ENCODE results near the gene HOXB1.
"Not testable (repeated sequence)": the region's sequence is repeated elsewhere in the genome, so short reads cannot be mapped to it uniquely, and the experiment has no call there.

HOXB1 gene

DNA sequence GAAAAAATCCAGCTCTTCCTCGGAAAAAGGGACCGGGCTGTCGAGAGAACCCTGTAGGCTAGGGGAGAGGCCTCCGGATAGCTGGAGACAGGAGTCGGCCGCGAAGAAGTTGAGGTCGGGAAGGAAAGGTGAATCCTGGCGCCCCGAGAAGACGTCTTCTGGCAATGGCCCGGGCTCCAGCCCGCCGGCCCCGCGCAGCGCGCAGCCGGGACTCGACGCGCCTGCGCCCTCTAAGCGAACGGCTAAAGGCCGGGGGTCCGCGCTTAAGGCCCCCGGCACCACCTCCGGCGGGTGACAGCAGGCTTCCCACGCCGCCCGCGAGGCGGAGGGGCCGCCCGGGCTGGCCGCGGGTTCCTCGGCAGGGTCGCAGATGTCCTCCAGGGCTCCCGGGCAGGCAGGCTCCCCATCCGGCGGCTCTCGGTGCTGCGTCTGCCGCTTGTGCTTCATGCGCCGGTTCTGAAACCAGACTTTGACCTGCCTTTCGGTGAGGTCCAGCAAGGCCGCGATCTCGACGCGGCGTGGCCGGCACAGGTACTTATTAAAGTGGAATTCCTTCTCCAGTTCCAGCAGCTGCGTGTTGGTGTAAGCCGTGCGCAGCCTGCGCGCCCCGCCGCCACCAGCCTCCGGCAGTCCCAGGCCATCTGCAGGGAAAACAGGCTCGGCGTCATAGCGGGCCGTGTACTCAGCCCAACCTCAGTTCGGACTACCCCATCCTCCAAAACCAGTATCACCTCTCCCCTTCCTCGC is 12.5 kb upstream of the HOXB1 start:
- no peak for DNase-seq (ENCODE audit: low read depth, low spot score)

GRCh38 chr17:48542698-48543106 is 11.9 kb upstream of the HOXB1 start:
- DNase-seq (ENCODE audit: low read depth, low spot score): no peak

DNA sequence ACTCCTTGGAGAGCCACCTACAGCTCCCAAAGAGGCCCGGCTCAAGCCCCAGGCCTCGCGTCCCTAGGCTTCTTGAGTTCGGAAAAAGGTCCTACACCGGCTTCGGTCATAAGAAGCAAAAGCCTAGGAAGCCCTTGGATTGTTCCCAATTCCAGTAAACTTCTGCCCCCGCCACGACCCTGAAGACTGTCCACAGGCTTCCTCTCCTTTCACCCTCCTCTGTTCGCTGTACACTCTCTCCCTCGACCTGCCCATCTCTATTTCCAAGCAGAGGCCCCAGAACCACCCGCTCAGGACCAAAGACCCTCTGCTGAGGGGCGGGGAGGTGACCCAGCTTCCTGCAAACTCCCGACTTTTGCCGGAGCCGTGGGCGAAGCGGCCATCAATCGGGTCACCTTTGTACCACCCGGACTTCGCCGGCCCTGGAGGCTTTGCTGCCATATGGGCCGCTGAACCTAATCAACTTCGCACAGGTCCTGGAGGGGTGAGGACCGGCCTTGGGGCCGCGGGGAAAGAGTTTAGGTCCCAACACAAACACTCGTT is 11.4 kb upstream of the HOXB1 start:
- no peak for DNase-seq (ENCODE audit: low read depth, low spot score)

DNA sequence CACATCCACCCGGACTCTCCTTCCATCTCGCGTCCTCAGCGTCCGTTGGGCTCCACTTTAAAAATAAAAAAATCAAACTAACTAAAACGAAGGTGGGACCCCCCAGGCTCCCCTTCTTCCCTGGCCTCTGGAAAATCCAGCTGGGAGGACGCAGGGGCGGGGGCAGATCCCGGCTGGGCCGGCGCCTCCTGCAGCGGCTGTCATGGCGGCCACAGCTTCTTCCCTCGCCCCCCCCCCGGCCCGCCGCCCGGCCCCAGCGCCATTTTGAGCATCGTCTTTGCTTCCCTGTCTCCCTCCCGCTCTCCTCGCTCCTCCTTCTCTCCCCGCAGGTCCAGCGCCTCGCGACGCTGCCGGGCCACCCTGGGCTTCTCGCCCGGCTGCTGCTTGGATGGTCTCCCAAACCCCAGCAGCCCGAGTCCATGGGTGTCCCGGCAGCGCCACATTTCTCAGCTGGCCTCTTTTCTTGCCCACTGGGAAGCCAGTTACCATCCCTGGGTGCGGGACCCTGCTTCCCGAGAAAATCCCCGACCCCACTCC is 10.8 kb upstream of the HOXB1 start:
- no peak for DNase-seq (ENCODE audit: low read depth, low spot score)

GRCh38 chr17:48541036-48541576 is 10.3 kb upstream of the HOXB1 start:
- DNase-seq (ENCODE audit: low read depth, low spot score): no peak

- DNase-seq (ENCODE audit: low read depth, low spot score): no peak
These were observed 9.4 kb upstream of the HOXB1 start for GRCh38 chr17:48540213-48540612.

DNA sequence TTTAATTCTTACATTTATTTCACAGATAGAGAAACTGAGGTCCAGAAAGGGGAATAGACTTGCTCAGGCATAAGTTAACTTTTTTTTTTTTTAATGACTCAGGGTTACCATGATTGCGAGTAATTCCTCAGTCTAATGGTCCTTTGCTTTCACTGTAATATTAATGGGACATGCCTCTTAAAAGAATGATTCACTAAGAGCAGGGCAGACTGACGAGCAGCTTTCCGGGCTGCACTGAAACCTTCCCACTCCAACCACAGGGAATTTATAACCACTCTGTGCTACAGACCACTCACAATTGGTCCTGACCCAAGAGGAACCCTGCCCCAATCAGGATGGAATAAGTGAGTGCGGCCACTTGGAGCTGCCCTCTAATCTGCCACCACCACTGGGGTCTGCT is 8.4 kb upstream of the HOXB1 start:
- DNase-seq (ENCODE audit: low read depth, low spot score): no peak

DNA sequence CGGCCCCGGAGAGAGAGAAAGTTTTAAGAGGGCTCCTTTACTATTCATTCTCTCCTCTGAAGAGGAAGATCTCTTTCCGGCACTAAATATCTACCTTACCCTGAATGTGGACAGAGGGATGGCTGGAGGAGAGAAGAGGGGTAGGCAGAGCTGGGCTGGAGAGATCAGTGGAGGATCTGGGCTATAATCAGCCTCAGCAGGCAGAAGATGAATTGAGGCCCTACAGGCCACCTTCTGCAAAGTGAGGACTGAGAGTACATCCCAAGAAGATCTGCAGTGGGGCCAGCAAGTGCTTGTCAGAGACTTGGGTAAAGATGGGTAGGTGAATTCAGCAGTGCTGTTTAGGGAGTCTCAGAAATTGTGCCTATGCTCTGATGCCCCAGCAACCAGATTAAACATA is 6.5 kb upstream of the HOXB1 start:
- no peak for DNase-seq (ENCODE audit: low read depth, low spot score)

- DNase-seq (ENCODE audit: low read depth, low spot score): not testable (repeated sequence)
These were observed 5.2 kb upstream of the HOXB1 start for GRCh38 chr17:48535793-48536559.

DNA sequence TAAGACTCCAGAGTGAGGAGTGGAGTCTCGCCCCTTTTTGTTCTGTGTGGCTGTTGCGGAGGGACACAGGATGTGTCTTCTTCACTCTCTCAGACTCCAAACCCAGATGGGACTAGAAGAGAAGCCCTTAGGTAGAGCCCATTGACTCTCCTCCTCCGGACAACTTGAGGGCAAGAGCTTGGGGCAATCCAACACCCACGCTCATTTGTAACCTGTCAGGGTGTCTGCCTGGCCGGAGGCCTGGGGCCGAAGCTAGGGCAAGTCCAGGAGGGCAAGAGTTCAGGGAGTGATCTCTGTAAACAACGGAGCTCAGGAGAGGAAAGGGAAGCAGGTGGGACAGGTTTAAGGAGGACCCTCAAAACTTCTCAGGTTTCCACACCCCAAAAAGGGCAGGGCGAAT is 1.4 kb upstream of the HOXB1 start:
- no peak for DNase-seq (ENCODE audit: low read depth, low spot score)

DNA sequence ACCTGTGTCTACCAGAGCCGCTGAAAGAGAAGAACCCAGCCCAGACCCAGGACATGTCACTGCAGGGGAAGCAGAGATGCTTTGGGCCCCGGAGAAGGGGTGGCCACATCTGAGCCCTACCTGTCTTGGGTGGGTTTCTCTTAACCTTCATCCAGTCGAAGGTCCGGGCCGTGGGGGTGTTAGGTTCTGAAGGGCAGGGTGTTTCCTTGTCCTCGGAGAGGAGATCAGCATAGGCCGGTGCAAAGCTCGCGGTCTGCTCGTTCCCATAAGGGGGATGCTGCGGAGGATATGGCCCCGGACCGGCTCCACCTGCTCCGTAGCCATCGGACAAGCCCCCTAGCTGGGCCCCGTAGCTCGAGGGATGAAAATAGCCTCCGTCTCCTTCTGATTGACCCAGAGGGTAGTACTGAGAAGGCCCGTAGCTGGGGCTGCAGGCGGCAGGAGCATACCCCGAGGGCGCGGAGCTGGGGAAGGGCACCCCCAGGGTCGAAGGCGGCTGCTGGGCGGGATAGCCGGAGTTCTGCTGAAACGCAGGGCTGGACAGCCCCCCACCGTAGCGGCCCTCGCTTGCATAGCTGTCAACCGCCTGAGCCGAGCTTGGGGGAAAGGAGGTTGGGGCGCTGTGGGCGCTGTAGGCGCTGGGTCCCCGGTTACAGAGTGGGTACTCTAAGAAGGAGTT is 464 bp downstream of the HOXB1 start:
- DNase-seq (ENCODE audit: low read depth, low spot score): no peak

GRCh38 chr17:48529683-48530009 is 1.2 kb downstream of the HOXB1 start:
- DNase-seq (ENCODE audit: low read depth, low spot score): no peak

GRCh38 chr17:48528936-48529682 is 1.7 kb downstream of the HOXB1 start:
- no peak for DNase-seq (ENCODE audit: low read depth, low spot score)

DNA sequence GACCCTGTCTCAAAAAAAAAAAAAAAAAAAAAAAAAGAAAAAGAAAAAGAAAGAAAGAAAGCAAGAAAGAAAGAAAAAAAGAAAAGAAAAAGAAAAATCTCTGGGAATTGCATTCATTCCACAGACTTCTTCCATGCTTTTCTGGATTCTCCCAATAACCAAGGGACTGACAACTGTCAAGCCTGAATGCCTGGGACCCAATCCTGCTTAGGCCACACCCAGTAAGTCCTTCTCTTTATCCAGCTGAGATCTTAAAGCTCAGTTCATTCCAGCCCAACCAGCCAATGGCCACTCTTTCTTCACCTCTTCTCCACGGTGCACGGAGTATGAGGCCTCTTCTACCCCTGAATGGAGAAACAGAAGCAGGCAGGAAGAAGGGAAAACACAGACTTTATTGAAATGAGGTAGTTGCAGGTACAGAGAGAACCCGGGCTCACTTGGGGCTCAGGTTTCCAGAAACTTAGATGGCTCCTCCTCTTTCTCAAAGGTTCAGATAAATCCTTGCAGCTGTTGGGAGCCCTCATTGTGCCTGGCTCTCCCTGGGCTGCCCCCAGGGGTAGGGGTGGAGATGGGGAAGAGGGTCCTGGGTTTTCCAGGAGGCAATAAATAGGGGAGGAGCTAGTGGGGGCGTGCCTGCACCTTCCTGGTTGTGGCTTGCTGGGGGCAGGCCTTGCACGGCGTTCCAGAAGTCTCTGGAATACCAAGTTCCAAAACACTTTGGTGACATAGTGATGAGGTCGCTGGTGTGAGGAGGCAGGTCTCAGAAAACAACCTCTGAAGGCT is 2.5 kb downstream of the HOXB1 start:
- DNase-seq (ENCODE audit: low read depth, low spot score): no peak

GRCh38 chr17:48527547-48527932 is 3.3 kb downstream of the HOXB1 start:
- DNase-seq (ENCODE audit: low read depth, low spot score): no peak

GRCh38 chr17:48526608-48527546 is 3.9 kb downstream of the HOXB1 start:
- DNase-seq (ENCODE audit: low read depth, low spot score): no peak

- DNase-seq (ENCODE audit: low read depth, low spot score): no peak
These were observed 7.8 kb downstream of the HOXB1 start for GRCh38 chr17:48523010-48523409.

DNA sequence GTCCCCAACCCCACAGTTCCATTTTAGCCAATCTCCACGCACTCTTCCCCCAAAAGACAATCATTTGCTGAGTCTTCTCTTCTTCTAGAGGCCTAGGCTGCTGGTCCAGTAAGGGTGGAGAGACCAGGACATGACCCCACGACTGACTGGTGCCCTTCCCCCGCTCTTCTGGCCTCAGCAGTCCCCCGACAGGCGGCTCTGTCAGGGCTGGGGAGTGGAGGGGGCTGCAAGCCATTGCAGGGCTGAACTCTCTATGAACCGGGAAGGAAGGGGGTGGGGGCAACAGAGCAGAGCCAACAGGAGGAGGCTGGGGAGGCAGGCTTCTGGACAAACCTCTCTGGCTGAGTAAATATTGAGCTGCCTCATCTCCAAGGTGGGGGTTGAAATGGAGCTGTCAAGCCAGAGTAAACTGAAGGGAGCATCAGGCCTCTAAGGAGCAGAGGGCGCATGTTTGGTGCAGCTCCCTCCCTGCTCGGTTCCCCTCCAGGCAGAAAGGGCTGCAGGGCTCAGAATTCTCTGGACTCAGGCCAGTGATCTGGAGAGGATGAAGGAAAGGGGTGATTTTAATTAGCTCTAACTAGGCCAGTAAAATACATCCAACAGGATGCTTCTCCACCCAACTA is 8.7 kb downstream of the HOXB1 start:
- no peak for DNase-seq (ENCODE audit: low read depth, low spot score)

DNA sequence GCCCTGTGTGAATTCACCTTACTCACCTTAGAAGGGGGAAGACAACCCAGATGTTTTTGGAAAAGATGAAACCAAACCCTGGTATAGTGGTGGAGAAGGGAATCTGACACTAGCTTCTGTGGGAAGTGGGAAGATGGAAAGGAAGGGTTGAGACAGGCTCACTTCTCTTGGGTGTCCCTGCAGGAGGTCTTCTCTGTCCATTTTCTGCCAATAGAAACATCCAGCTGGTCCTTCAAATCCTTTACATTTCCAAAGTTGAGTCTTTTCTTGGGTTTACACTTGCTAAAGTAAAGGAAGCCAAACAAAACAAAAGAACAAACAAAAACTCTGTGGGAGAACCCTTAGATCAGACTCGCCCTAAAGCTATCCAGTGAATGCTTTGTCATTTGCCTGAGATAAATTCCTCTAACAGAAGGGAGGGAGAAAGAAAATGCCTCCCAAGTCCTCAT is 10.2 kb downstream of the HOXB1 start:
- no peak for DNase-seq (ENCODE audit: low read depth, low spot score)

Measured in activated naive CD8-positive, alpha-beta T cell treated with anti-CD3 and anti-CD28 coated beads, Interleukin-2, amount 50 U/mL, for 16 hours (primary cell).